Activated CD8-positive, alpha-beta T cell treated with anti-CD3 and anti-CD28 coated beads for 36 hours (primary cell): ENCODE measurements around the gene B4GAT1. TPM values are rescaled to one million over a fixed set of nuclear protein-coding genes. Genes with fewer than 3 reads are reported as not detected.
"Not testable (repeated sequence)": the region's sequence is repeated elsewhere in the genome, so short reads cannot be mapped to it uniquely, and the experiment has no call there.

Experiments
- ATAC-seq: fragments of 200-7000 bp; cut with Tn5 transposase; one replicate; pipeline ENCODE4 v1.10.0; 2021; ENCODE audit warnings: mild to moderate bottlenecking, moderate library complexity
- CTCF ChIA-PET: fragments of 350-600 bp; sonication (Branson Sonifier 250); formaldehyde crosslinking; loops from one replicate; lab custom pipeline; 2021; ENCODE audit warnings: antibody characterized with exemption; lab: Charles Lee
- POLR2A ChIA-PET: fragments of 350-600 bp; sonication (Branson Sonifier 250); formaldehyde crosslinking; loops from one replicate; lab custom pipeline; 2021; ENCODE audit warnings: antibody characterized with exemption; lab: Charles Lee
- DNase-seq: peaks from one replicate; pipeline ENCODE4 v3.0.0-alpha.2; 2020
- H3K27ac Mint-ChIP-seq: one replicate; pipeline ENCODE4 v1.8.0; 2021; ENCODE audit warnings: mild to moderate bottlenecking, mixed read lengths
- H3K27me3 Mint-ChIP-seq: one replicate; pipeline ENCODE4 v1.8.0; 2021; ENCODE audit warnings: mixed read lengths
- H3K36me3 Mint-ChIP-seq: one replicate; pipeline ENCODE4 v1.8.0; 2021; ENCODE audit warnings: low read depth, mixed read lengths
- H3K4me1 Mint-ChIP-seq: one replicate; pipeline ENCODE4 v1.8.0; 2021; ENCODE audit warnings: low read depth, mixed read lengths
- H3K4me3 Mint-ChIP-seq: one replicate; pipeline ENCODE4 v1.8.0; 2021; ENCODE audit warnings: mild to moderate bottlenecking, moderate library complexity, mixed read lengths
- H3K9me3 Mint-ChIP-seq: one replicate; pipeline ENCODE4 v1.8.0; 2021; ENCODE audit warnings: mixed read lengths
- intact Hi-C: fragments of 100-400 bp; cut with micrococcal nuclease; formaldehyde crosslinking; loops from one replicate; pipeline ENCODE4 v1.10.0; 2022
- total RNA-seq, 2 experiments: library from RNA; stranded (reverse); gene quantifications; one replicate each; pipeline ENCODE4 v1.2.3, GENCODE V29; 2021
- TF ChIP-seq, protein P1 (sequence below): fragments of 200-600 bp; IDR thresholded peaks from one replicate; pipeline ENCODE4 v1.8.0; 2022; ENCODE audit warnings: antibody characterized with exemption, mild to moderate bottlenecking

B4GAT1 gene
- total RNA-seq, 2 experiments from 2014 or later, result 9.4 to 9.5 TPM

GRCh38 chr11:66312549-66313320 is 34.7 kb downstream of the B4GAT1 start:
- peak overlapping the region; percentile 97 for H3K27ac Mint-ChIP-seq
- H3K9me3 Mint-ChIP-seq, result no peaks in the 10 kb centered on the region
- ATAC-seq, result peak; percentile 71
- POLR2A ChIA-PET, result interaction anchor here (0.5 to 6.9 kb wide), 24 partner anchors 10 to 467 kb away, joined by 3 to 38 read pairs (median 4); partner anchors contain the start of genes B4GAT1, BRMS1, RAB1B and RIN1
- peak overlapping the region; percentile 80 for H3K4me3 Mint-ChIP-seq
- peak; percentile 99 for DNase-seq
- intact Hi-C loops, result loop anchor here (5.0 kb wide), 2 partner anchors 35 to 75 kb away; partner anchors contain the start of genes B4GAT1 and BRMS1
- TF ChIP-seq, protein P1, sequence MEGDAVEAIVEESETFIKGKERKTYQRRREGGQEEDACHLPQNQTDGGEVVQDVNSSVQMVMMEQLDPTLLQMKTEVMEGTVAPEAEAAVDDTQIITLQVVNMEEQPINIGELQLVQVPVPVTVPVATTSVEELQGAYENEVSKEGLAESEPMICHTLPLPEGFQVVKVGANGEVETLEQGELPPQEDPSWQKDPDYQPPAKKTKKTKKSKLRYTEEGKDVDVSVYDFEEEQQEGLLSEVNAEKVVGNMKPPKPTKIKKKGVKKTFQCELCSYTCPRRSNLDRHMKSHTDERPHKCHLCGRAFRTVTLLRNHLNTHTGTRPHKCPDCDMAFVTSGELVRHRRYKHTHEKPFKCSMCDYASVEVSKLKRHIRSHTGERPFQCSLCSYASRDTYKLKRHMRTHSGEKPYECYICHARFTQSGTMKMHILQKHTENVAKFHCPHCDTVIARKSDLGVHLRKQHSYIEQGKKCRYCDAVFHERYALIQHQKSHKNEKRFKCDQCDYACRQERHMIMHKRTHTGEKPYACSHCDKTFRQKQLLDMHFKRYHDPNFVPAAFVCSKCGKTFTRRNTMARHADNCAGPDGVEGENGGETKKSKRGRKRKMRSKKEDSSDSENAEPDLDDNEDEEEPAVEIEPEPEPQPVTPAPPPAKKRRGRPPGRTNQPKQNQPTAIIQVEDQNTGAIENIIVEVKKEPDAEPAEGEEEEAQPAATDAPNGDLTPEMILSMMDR, result no peak
- H3K27me3 Mint-ChIP-seq, result no peaks in the 10 kb centered on the region
- H3K4me1 Mint-ChIP-seq, result peaks cover 32% of the 10 kb centered on the region
- H3K36me3 Mint-ChIP-seq, result peaks cover 7% of the 10 kb centered on the region
- CTCF ChIA-PET, result interaction anchor here (0.5 to 10.2 kb wide), 20 partner anchors 9 to 109 kb away, joined by 3 to 149 read pairs (median 8); partner anchors contain the start of genes B4GAT1, BRMS1, RIN1 and TMEM151A

DNA sequence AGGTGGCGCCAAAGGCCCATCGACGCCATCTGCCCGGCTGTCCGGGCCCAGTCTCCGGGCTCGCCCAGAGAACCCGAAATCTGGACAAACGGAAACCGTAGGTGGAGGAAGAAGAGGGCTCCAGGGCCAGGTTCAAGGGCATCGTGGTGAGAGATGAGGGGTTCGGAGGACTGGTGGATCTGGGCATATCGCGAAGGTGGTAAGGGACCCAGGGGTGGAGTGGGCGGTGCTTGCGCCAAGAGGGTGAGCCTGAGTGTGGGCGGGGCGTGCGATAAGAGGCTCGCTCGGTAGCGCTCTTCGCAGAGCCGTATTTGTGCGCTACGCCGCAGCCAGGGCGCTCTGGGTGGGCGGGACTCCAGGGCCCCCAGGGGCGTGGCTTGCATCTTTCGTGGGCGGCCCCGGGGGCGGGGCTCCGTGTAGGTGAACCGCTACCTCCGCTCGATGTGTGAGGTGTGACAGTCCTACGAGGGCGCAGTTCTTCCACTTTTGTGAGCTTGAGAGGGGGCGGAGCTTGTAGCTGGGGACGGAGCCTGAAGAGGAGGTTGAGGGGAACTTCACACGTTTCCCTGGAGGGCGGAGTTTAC is 35.4 kb downstream of the B4GAT1 start:
- H3K36me3 Mint-ChIP-seq, result peaks cover 7% of the 10 kb centered on the region
- no peaks in the 10 kb centered on the region for H3K27me3 Mint-ChIP-seq
- peak overlapping the region; percentile 80 for H3K4me3 Mint-ChIP-seq
- ATAC-seq (peak; percentile 68), DNase-seq (peak; percentile 99)
- CTCF ChIA-PET, result interaction anchor here (0.5 to 10.2 kb wide), 31 partner anchors 10 to 244 kb away, joined by 3 to 149 read pairs (median 5); partner anchors contain the start of genes B4GAT1, BRMS1, DPP3 and RIN1
- peak overlapping the region; percentile 97 for H3K27ac Mint-ChIP-seq
- POLR2A ChIA-PET, result interaction anchor here (0.5 to 6.9 kb wide), 19 partner anchors 10 to 466 kb away, joined by 3 to 38 read pairs (median 5); partner anchors contain the start of genes B4GAT1, BRMS1, RIN1 and SLC29A2
- H3K4me1 Mint-ChIP-seq, result peaks cover 26% of the 10 kb centered on the region
- H3K9me3 Mint-ChIP-seq, result no peaks in the 10 kb centered on the region
- TF ChIP-seq, protein P1, result peak; percentile 33
- intact Hi-C loops, result loop anchor here (5.0 kb wide), 2 partner anchors 35 to 75 kb away; partner anchors contain the start of genes B4GAT1 and BRMS1

GRCh38 chr11:66311470-66311964 is 35.9 kb downstream of the B4GAT1 start:
- ChIA-PET POLR2A (interaction anchor here (0.7 to 3.8 kb wide), 12 partner anchors 11 to 240 kb away, joined by 3 to 21 read pairs (median 6); partner anchors contain the start of genes BRMS1 and YIF1A), CTCF (interaction anchor here (0.7 to 10.2 kb wide), 29 partner anchors 10 to 244 kb away, joined by 3 to 149 read pairs (median 6); partner anchors contain the start of genes B4GAT1, BRMS1, DPP3 and RIN1)
- Mint-ChIP-seq H3K27me3 (no peaks in the 10 kb centered on the region), H3K27ac (peak overlapping the region; percentile 97), H3K9me3 (no peaks in the 10 kb centered on the region), H3K36me3 (peaks cover 7% of the 10 kb centered on the region), H3K4me3 (peak overlapping the region; percentile 80), H3K4me1 (peaks cover 25% of the 10 kb centered on the region)
- intact Hi-C loops, result loop anchor here (5.0 kb wide), 2 partner anchors 36 to 76 kb away; partner anchors contain the start of genes B4GAT1 and BRMS1
- TF ChIP-seq, protein P1, result peak; percentile 96
- ATAC-seq, result no peak
- no peak for DNase-seq

GRCh38 chr11:66310803-66311440 is 36.5 kb downstream of the B4GAT1 start:
- H3K36me3 Mint-ChIP-seq, H3K9me3 Mint-ChIP-seq, ATAC-seq, DNase-seq, H3K27me3 Mint-ChIP-seq, H3K4me3 Mint-ChIP-seq, H3K27ac Mint-ChIP-seq: not testable (repeated sequence)
- intact Hi-C loops, result loop anchor here (5.0 kb wide), 2 partner anchors 36 to 76 kb away; partner anchors contain the start of genes B4GAT1 and BRMS1
- POLR2A ChIA-PET, result interaction anchor here (0.7 to 3.8 kb wide), 11 partner anchors 11 to 240 kb away, joined by 3 to 21 read pairs (median 7); partner anchors contain the start of genes BRMS1 and YIF1A
- peaks cover 22% of the 10 kb centered on the region for H3K4me1 Mint-ChIP-seq
- CTCF ChIA-PET, result interaction anchor here (0.7 to 10.2 kb wide), 27 partner anchors 10 to 243 kb away, joined by 3 to 149 read pairs (median 6); partner anchors contain the start of genes B4GAT1, BRMS1, DPP3 and RIN1
